Sigmoid colon (tissue), 4 donors: ENCODE measurements around the gene ZNF200.

Source experiments
- POLR2A ChIP-seq, 2 donors: fragments of 450-650 bp; IDR thresholded peaks; one replicate each; pipeline ENCODE4 v1.6.1; 2016; ENCODE audit warnings: antibody characterized with exemption in 2 of 2, mild to moderate bottlenecking in 2 of 2, moderate library complexity in 2 of 2
- POLR2AphosphoS5 ChIP-seq, 4 donors: sonication (generic); formaldehyde crosslinking; IDR thresholded peaks; one replicate each; pipeline ENCODE4 v1.6.1; 2017; ENCODE audit warnings: antibody characterized with exemption in 4 of 4
- TF ChIP-seq, protein P1 (sequence below), 4 experiments: fragments of 450-650 bp in 3 of 4; fragments of 200-600 bp in 1 of 4; IDR thresholded peaks; one replicate each; pipeline ENCODE4 v1.5.1; 2016 to 2019; ENCODE audit warnings: antibody characterized with exemption in 4 of 4, mild to moderate bottlenecking in 3 of 4, moderate library complexity in 2 of 4

- TF ChIP-seq, protein P1, sequence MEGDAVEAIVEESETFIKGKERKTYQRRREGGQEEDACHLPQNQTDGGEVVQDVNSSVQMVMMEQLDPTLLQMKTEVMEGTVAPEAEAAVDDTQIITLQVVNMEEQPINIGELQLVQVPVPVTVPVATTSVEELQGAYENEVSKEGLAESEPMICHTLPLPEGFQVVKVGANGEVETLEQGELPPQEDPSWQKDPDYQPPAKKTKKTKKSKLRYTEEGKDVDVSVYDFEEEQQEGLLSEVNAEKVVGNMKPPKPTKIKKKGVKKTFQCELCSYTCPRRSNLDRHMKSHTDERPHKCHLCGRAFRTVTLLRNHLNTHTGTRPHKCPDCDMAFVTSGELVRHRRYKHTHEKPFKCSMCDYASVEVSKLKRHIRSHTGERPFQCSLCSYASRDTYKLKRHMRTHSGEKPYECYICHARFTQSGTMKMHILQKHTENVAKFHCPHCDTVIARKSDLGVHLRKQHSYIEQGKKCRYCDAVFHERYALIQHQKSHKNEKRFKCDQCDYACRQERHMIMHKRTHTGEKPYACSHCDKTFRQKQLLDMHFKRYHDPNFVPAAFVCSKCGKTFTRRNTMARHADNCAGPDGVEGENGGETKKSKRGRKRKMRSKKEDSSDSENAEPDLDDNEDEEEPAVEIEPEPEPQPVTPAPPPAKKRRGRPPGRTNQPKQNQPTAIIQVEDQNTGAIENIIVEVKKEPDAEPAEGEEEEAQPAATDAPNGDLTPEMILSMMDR (IDR thresholded peaks at IDR 0.05): no peak
- TF ChIP-seq POLR2AphosphoS5 (IDR thresholded peaks at IDR 0.05) (no peak), POLR2A (IDR thresholded peaks at IDR 0.05) (no peak)
These were observed 27.6 kb upstream of the ZNF200 start for GRCh38 chr16:3262517-3262916.
